Hematopoietic multipotent progenitor cell treated with erythropoietin and hydrocortisone succinate and interleukin-3 and kit ligand, for 17 days (in vitro differentiated cells): ENCODE data around the gene TMEM59.
"Not testable (repeated sequence)": the region's sequence is repeated elsewhere in the genome, so short reads cannot be mapped to it uniquely, and the experiment has no call there.

Source experiments
- DNase-seq: peaks from one replicate; pipeline ENCODE4 v3.0.0-alpha.2; 2015; ENCODE audit warnings: low spot score

The TMEM59 gene

GRCh38 chr1:54012008-54012325, 41.0 kb downstream of the TMEM59 start:
- no peak for DNase-seq

GRCh38 chr1:54011316-54012007, 41.5 kb downstream of the TMEM59 start:
- DNase-seq = no peak

GRCh38 chr1:54010415-54011117, 42.4 kb downstream of the TMEM59 start:
- DNase-seq = no peak

GRCh38 chr1:54009406-54009805, 43.6 kb downstream of the TMEM59 start:
- no peak for DNase-seq

GRCh38 chr1:54008876-54009275, 44.1 kb downstream of the TMEM59 start:
- no peak for DNase-seq

- no peak for DNase-seq
These were observed 45.4 kb downstream of the TMEM59 start for GRCh38 chr1:54007613-54008012.

GRCh38 chr1:54006508-54006907, 46.5 kb downstream of the TMEM59 start:
- no peak for DNase-seq

- DNase-seq = no peak
These were observed 48.4 kb downstream of the TMEM59 start for GRCh38 chr1:54004481-54005049.

- not testable (repeated sequence) for DNase-seq
These were observed 49.1 kb downstream of the TMEM59 start for GRCh38 chr1:54003750-54004480.

- DNase-seq = no peak
These were observed 49.8 kb downstream of the TMEM59 start for GRCh38 chr1:54003249-54003646.

GRCh38 chr1:54002544-54003248, 50.3 kb downstream of the TMEM59 start:
- DNase-seq = no peak

GRCh38 chr1:54001591-54001990, 51.4 kb downstream of the TMEM59 start:
- no peak for DNase-seq

- no peak for DNase-seq
These were observed 53.1 kb downstream of the TMEM59 start for GRCh38 chr1:53999920-54000319.

- DNase-seq = no peak
These were observed 54.8 kb downstream of the TMEM59 start for GRCh38 chr1:53998223-53998622.

- no peak for DNase-seq
These were observed 57.3 kb downstream of the TMEM59 start for GRCh38 chr1:53995683-53996082.

- not testable (repeated sequence) for DNase-seq
These were observed 58.5 kb downstream of the TMEM59 start for GRCh38 chr1:53994516-53994915.

- peak; percentile 15 for DNase-seq
These were observed 60.7 kb downstream of the TMEM59 start for GRCh38 chr1:53992085-53992874.

- DNase-seq = no peak
These were observed 65.1 kb downstream of the TMEM59 start for GRCh38 chr1:53987880-53988279.

- DNase-seq = no peak
These were observed 66.5 kb downstream of the TMEM59 start for GRCh38 chr1:53986458-53986857.

GRCh38 chr1:53984726-53985125, 68.3 kb downstream of the TMEM59 start:
- no peak for DNase-seq

- DNase-seq = no peak
These were observed 70.3 kb downstream of the TMEM59 start for GRCh38 chr1:53982763-53983104.
